GM06990 (cell line): ENCODE measurements around the gene DCUN1D2.
A peak's percentile ranks its signal among the peaks of the same experiment; 100 is the strongest.

ENCODE experiments used
- DNase-seq: peaks from one replicate; pipeline ENCODE4 v3.0.0-alpha.2; 2011; ENCODE audit not compliant: insufficient read length; ENCODE audit errors: extremely low read depth
- H3K27me3 ChIP-seq: replicated peaks from 2 replicates; pipeline ENCODE4 v1.6.0; 2011; ENCODE audit warnings: low read length; ENCODE audit not compliant: control insufficient read depth, insufficient read depth
- H3K36me3 ChIP-seq: 2 replicates; pipeline ENCODE4 v1.5.1; 2011; ENCODE audit warnings: low read length; ENCODE audit not compliant: control insufficient read depth, insufficient read depth
- H3K4me3 ChIP-seq: replicated peaks from 2 replicates; pipeline ENCODE4 v1.5.1; 2011; ENCODE audit warnings: low read depth, mild to moderate bottlenecking, control low read depth, low read length
- TF ChIP-seq, protein P1 (sequence below): IDR thresholded peaks from 2 replicates; pipeline ENCODE4 v1.5.1; 2011; ENCODE audit warnings: low read length, control low read depth, mild to moderate bottlenecking, inconsistent platforms; ENCODE audit not compliant: insufficient read depth, poor library complexity, severe bottlenecking

The DCUN1D2 gene

DNA sequence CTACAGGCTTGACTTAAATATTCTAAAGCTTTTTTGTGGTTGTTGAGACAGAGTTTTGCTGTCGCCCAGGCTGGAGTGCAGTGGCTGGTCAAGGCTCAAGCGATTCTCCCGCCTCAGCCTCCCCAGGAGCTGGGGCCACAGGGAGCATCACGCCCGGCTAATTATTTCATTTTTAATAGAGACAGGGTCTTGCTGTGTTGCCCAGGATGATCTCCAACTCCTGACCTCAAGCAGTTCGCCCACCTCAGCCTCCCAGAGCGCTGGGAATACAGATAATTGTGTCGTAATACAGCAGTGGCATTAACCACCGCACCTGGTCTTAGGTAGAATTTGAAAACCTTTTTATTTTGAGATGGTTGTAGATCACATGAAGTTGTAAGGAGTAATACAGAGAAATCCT, 1.5 kb upstream of the DCUN1D2 start:
- no peak for DNase-seq
- peak overlapping the region; percentile 91 for H3K4me3 ChIP-seq
- no peaks in the 10 kb centered on the region for H3K27me3 ChIP-seq
- H3K36me3 ChIP-seq, result peaks cover 10% of the 10 kb centered on the region
- TF ChIP-seq, protein P1, sequence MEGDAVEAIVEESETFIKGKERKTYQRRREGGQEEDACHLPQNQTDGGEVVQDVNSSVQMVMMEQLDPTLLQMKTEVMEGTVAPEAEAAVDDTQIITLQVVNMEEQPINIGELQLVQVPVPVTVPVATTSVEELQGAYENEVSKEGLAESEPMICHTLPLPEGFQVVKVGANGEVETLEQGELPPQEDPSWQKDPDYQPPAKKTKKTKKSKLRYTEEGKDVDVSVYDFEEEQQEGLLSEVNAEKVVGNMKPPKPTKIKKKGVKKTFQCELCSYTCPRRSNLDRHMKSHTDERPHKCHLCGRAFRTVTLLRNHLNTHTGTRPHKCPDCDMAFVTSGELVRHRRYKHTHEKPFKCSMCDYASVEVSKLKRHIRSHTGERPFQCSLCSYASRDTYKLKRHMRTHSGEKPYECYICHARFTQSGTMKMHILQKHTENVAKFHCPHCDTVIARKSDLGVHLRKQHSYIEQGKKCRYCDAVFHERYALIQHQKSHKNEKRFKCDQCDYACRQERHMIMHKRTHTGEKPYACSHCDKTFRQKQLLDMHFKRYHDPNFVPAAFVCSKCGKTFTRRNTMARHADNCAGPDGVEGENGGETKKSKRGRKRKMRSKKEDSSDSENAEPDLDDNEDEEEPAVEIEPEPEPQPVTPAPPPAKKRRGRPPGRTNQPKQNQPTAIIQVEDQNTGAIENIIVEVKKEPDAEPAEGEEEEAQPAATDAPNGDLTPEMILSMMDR, result no peak

DNA sequence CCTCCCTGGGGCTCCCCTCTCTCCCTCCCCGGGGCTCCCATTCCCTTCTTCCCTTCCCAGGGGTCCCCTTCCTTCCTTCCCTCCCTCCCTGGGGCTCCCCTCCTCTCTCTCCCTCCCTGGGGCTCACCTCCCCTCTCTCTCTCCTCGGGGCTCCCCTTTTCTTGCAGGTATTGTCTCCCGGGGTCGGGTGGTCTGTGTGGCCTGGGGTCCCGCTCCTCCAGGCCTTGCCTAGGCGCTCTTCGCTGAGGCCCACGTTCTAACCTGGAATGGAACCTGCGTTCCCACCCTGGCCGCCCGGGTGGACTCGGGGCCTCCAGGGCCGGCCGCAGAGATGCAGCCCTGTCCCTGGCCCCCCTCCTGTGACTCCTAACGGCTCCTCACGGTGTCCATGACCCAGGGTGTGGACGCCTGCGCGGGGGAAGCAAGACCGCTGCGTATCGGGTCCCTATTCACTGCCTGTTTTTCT, 940 bp upstream of the DCUN1D2 start:
- Histone ChIP-seq H3K4me3 (peak overlapping the region; percentile 91), H3K36me3 (peaks cover 7% of the 10 kb centered on the region), H3K27me3 (no peaks in the 10 kb centered on the region)
- peak; percentile 33 for DNase-seq
- TF ChIP-seq, protein P1, result no peak

- H3K36me3 ChIP-seq, result no peaks in the 10 kb centered on the region; the same call in 1 of the 2 replicates
- peak; percentile 50 for DNase-seq
- TF ChIP-seq, protein P1, result no peak
- H3K4me3 ChIP-seq, result peak overlapping the region; percentile 91
- H3K27me3 ChIP-seq, result no peaks in the 10 kb centered on the region
These were observed 689 bp downstream of the DCUN1D2 start for GRCh38 chr13:113489549-113490495.

GRCh38 chr13:113489171-113489548, 1.4 kb downstream of the DCUN1D2 start:
- H3K4me3 ChIP-seq, result peak overlapping the region; percentile 91
- no peaks in the 10 kb centered on the region for H3K27me3 ChIP-seq
- no peaks in the 10 kb centered on the region for H3K36me3 ChIP-seq
- DNase-seq, result no peak
- TF ChIP-seq, protein P1, result no peak

GRCh38 chr13:113488283-113488682, 2.2 kb downstream of the DCUN1D2 start:
- Histone ChIP-seq H3K4me3 (no peak overlapping the region), H3K36me3 (no peaks in the 10 kb centered on the region), H3K27me3 (no peaks in the 10 kb centered on the region)
- TF ChIP-seq, protein P1, result no peak
- DNase-seq, result no peak
